Stimulated activated CD4-positive, alpha-beta T cell treated with anti-CD3 and anti-CD28 coated beads, Interleukin-1b, Interleukin-23, amount 100 ng/mL, for 1 hour (primary cell): Measurements from ENCODE around the gene RTN1.
"Not testable (repeated sequence)": the region's sequence is repeated elsewhere in the genome, so short reads cannot be mapped to it uniquely, and the experiment has no call there.

ENCODE experiments used
- DNase-seq, 2 donors: peaks; one replicate each; pipeline ENCODE4 v3.0.0-alpha.2; 2020; ENCODE audit warnings: low read depth in 2 of 2

Gene RTN1

GRCh38 chr14:59704054-59704645, 166.4 kb downstream of the RTN1 start:
- no peak for DNase-seq

GRCh38 chr14:59699442-59699841, 171.1 kb downstream of the RTN1 start:
- DNase-seq = no peak

GRCh38 chr14:59698793-59699192, 171.8 kb downstream of the RTN1 start:
- no peak for DNase-seq

GRCh38 chr14:59695198-59695597, 175.4 kb downstream of the RTN1 start:
- no peak for DNase-seq

GRCh38 chr14:59691266-59691665, 179.3 kb downstream of the RTN1 start:
- DNase-seq = no peak

- DNase-seq = no peak
Measured at GRCh38 chr14:59690426-59690825, 180.2 kb downstream of the RTN1 start.

GRCh38 chr14:59688224-59689170, 182.1 kb downstream of the RTN1 start:
- DNase-seq = peak in 1 of 2 donors; percentile 1

- DNase-seq = no peak
Measured at GRCh38 chr14:59687663-59688062, 182.9 kb downstream of the RTN1 start.

- DNase-seq = no peak
Measured at GRCh38 chr14:59679872-59680271, 190.7 kb downstream of the RTN1 start.

- DNase-seq = no peak
Measured at GRCh38 chr14:59678352-59678751, 192.2 kb downstream of the RTN1 start.

- DNase-seq = no peak
Measured at GRCh38 chr14:59677771-59678231, 192.8 kb downstream of the RTN1 start.

GRCh38 chr14:59675394-59675793, 195.2 kb downstream of the RTN1 start:
- no peak for DNase-seq

GRCh38 chr14:59664741-59665140, 205.8 kb downstream of the RTN1 start:
- no peak for DNase-seq

- DNase-seq = no peak
Measured at GRCh38 chr14:59657769-59658168, 212.8 kb downstream of the RTN1 start.

GRCh38 chr14:59656473-59656872, 214.1 kb downstream of the RTN1 start:
- no peak for DNase-seq

GRCh38 chr14:59654131-59654530, 216.4 kb downstream of the RTN1 start:
- not testable (repeated sequence) for DNase-seq

GRCh38 chr14:59646832-59647231, 223.7 kb downstream of the RTN1 start:
- not testable (repeated sequence) for DNase-seq

GRCh38 chr14:59638885-59639284, 231.7 kb downstream of the RTN1 start:
- no peak for DNase-seq

- DNase-seq = no peak
Measured at GRCh38 chr14:59634617-59635016, 236.0 kb downstream of the RTN1 start.

- no peak for DNase-seq
Measured at GRCh38 chr14:59633486-59633885, 237.1 kb downstream of the RTN1 start.

- DNase-seq = no peak
Measured at GRCh38 chr14:59632381-59632780, 238.2 kb downstream of the RTN1 start.

- DNase-seq = no peak
Measured at GRCh38 chr14:59631237-59631636, 239.3 kb downstream of the RTN1 start.
